ENCODE measurements around the gene BCR. TPM values are rescaled to one million over a fixed set of nuclear protein-coding genes. Genes with fewer than 3 reads are reported as not detected.

Gene BCR
- total and polyA plus RNA-seq, 2 of the 13 experiments (the other 11 are each of a cell fraction or from before 2014, with no cell fraction given) = 19.9 to 33.6 TPM

DNA sequence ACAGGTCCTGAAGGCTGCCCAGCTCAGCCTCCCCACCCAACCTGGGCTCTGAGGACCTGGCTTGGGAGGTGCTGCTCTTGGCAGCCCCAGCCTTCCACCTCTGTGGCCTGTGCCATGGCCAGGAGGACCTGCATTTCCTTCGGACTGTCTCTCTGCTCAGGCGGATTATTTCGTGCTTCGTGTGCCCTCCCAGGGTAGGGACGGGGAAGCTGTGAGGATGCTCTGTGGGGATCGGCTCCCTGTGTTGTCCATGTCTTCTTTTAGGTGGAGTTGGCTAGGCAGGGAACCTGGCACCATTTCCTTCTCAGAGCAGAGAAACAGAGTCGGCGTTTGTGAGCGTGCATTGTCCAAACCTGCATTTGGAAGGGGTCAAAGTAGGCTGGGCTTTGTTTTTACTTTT lies 34.1 kb downstream of the BCR start (continued):
- TF ChIP-seq, protein P1, sequence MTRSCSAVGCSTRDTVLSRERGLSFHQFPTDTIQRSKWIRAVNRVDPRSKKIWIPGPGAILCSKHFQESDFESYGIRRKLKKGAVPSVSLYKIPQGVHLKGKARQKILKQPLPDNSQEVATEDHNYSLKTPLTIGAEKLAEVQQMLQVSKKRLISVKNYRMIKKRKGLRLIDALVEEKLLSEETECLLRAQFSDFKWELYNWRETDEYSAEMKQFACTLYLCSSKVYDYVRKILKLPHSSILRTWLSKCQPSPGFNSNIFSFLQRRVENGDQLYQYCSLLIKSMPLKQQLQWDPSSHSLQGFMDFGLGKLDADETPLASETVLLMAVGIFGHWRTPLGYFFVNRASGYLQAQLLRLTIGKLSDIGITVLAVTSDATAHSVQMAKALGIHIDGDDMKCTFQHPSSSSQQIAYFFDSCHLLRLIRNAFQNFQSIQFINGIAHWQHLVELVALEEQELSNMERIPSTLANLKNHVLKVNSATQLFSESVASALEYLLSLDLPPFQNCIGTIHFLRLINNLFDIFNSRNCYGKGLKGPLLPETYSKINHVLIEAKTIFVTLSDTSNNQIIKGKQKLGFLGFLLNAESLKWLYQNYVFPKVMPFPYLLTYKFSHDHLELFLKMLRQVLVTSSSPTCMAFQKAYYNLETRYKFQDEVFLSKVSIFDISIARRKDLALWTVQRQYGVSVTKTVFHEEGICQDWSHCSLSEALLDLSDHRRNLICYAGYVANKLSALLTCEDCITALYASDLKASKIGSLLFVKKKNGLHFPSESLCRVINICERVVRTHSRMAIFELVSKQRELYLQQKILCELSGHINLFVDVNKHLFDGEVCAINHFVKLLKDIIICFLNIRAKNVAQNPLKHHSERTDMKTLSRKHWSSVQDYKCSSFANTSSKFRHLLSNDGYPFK (CRISPR knock-in tag; IDR thresholded peaks at IDR 0.05; ENCODE audit: borderline replicate concordance) = no peak
- TF ChIP-seq TAF1 (CRISPR knock-in tag; IDR thresholded peaks at IDR 0.05) (no peak), ZNF569 (CRISPR knock-in tag; IDR thresholded peaks at IDR 0.05; ENCODE audit: borderline replicate concordance) (no peak), JUN (CRISPR knock-in tag; IDR thresholded peaks at IDR 0.05) (no peak), MEIS1 (CRISPR knock-in tag; IDR thresholded peaks at IDR 0.05; ENCODE audit: borderline replicate concordance) (no peak), ZNF337 (CRISPR knock-in tag; IDR thresholded peaks at IDR 0.05; ENCODE audit: borderline replicate concordance, low read depth) (no peak)
- TF ChIP-seq, protein P2, sequence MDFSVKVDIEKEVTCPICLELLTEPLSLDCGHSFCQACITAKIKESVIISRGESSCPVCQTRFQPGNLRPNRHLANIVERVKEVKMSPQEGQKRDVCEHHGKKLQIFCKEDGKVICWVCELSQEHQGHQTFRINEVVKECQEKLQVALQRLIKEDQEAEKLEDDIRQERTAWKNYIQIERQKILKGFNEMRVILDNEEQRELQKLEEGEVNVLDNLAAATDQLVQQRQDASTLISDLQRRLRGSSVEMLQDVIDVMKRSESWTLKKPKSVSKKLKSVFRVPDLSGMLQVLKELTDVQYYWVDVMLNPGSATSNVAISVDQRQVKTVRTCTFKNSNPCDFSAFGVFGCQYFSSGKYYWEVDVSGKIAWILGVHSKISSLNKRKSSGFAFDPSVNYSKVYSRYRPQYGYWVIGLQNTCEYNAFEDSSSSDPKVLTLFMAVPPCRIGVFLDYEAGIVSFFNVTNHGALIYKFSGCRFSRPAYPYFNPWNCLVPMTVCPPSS (IDR thresholded peaks at IDR 0.05) = no peak
- TF ChIP-seq, protein P3, sequence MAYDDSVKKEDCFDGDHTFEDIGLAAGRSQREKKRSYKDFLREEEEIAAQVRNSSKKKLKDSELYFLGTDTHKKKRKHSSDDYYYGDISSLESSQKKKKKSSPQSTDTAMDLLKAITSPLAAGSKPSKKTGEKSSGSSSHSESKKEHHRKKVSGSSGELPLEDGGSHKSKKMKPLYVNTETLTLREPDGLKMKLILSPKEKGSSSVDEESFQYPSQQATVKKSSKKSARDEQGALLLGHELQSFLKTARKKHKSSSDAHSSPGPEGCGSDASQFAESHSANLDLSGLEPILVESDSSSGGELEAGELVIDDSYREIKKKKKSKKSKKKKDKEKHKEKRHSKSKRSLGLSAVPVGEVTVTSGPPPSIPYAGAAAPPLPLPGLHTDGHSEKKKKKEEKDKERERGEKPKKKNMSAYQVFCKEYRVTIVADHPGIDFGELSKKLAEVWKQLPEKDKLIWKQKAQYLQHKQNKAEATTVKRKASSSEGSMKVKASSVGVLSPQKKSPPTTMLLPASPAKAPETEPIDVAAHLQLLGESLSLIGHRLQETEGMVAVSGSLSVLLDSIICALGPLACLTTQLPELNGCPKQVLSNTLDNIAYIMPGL (CRISPR knock-in tag; IDR thresholded peaks at IDR 0.05; ENCODE audit: borderline replicate concordance in 1 of 2, low read depth in 1 of 2) = no peak
- TF ChIP-seq, protein P4, sequence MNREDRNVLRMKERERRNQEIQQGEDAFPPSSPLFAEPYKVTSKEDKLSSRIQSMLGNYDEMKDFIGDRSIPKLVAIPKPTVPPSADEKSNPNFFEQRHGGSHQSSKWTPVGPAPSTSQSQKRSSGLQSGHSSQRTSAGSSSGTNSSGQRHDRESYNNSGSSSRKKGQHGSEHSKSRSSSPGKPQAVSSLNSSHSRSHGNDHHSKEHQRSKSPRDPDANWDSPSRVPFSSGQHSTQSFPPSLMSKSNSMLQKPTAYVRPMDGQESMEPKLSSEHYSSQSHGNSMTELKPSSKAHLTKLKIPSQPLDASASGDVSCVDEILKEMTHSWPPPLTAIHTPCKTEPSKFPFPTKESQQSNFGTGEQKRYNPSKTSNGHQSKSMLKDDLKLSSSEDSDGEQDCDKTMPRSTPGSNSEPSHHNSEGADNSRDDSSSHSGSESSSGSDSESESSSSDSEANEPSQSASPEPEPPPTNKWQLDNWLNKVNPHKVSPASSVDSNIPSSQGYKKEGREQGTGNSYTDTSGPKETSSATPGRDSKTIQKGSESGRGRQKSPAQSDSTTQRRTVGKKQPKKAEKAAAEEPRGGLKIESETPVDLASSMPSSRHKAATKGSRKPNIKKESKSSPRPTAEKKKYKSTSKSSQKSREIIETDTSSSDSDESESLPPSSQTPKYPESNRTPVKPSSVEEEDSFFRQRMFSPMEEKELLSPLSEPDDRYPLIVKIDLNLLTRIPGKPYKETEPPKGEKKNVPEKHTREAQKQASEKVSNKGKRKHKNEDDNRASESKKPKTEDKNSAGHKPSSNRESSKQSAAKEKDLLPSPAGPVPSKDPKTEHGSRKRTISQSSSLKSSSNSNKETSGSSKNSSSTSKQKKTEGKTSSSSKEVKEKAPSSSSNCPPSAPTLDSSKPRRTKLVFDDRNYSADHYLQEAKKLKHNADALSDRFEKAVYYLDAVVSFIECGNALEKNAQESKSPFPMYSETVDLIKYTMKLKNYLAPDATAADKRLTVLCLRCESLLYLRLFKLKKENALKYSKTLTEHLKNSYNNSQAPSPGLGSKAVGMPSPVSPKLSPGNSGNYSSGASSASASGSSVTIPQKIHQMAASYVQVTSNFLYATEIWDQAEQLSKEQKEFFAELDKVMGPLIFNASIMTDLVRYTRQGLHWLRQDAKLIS (CRISPR knock-in tag; IDR thresholded peaks at IDR 0.05) = no peak
